GM12878 (cell line): ENCODE results near the gene TFB1M. TPM values are rescaled to one million over a fixed set of nuclear protein-coding genes. Genes with fewer than 3 reads are reported as not detected.

Experiments
- ATAC-seq: fragments of 200-7000 bp; cut with Tn5 transposase; 3 replicates; pipeline ENCODE4 v1.9.1; 2020; ENCODE audit warnings: mild to moderate bottlenecking, moderate library complexity
- BruUV-seq: library from RNA; stranded (reverse); fragments of 400-500 nt; replicated peaks from 2 replicates; lab custom pipeline; 2021; lab: Mats Ljungman, UMichigan
- CTCF ChIA-PET: fragments of 300-600 bp; sonication (Branson Sonifier 250); formaldehyde crosslinking; extraction: SDS; loops from one replicate; lab custom pipeline; 2021; ENCODE audit warnings: inconsistent platforms; lab: Yijun Ruan, JAX
- POLR2A ChIA-PET: fragments of 350-600 bp; formaldehyde crosslinking; extraction: SDS; loops from one replicate; lab custom pipeline; 2021; ENCODE audit warnings: inconsistent platforms; lab: Charles Lee
- RAD21 ChIA-PET: fragments of 300-600 bp; sonication (Branson Sonifier 250); formaldehyde crosslinking; loops from one replicate; lab custom pipeline; 2023; ENCODE audit warnings: antibody characterized with exemption; ENCODE audit not compliant: unreplicated experiment; lab: Charles Lee
- SMC1A ChIA-PET: fragments of 300-600 bp; sonication (Branson Sonifier 250); formaldehyde crosslinking; loops from one replicate; lab custom pipeline; 2023; ENCODE audit not compliant: unreplicated experiment, uncharacterized antibody; lab: Charles Lee
- DNase-seq: peaks from one replicate; pipeline ENCODE4 v3.0.0-alpha.2; 2011; ENCODE audit warnings: low read depth, low spot score
- FAIRE-seq: peaks from 3 replicates; lab custom pipeline; 2011; peaks lifted over from hg19 to GRCh38; lab: Jason Lieb, UNC
- H2AFZ ChIP-seq: 2 replicates; pipeline ENCODE4 v1.6.0; 2011; ENCODE audit warnings: low read depth, low read length, control low read depth; ENCODE audit not compliant: control insufficient read depth
- H3K27ac ChIP-seq: 2 replicates; pipeline ENCODE4 v1.5.1; 2011; ENCODE audit warnings: control low read depth; ENCODE audit not compliant: control insufficient read depth, insufficient read depth
- H3K27me3 ChIP-seq, 2 experiments: replicated peaks in 1 of 2; 2 replicates each; pipeline versions ENCODE4 v1.6.0 to v1.6.1; 2011; ENCODE audit warnings: low read length in 1 of 2; ENCODE audit not compliant: control insufficient read depth in 2 of 2, insufficient read depth in 2 of 2
- H3K36me3 ChIP-seq, 2 experiments: 2 replicates each; pipeline ENCODE4 v1.5.1; 2011; ENCODE audit warnings: low read length in 1 of 2; ENCODE audit not compliant: control insufficient read depth in 2 of 2, insufficient read depth in 2 of 2
- H3K4me1 ChIP-seq: 2 replicates; pipeline ENCODE4 v1.6.1; 2011; ENCODE audit warnings: mild to moderate bottlenecking, low read length, moderate library complexity, mixed read lengths; ENCODE audit not compliant: control insufficient read depth, insufficient read depth
- H3K4me2 ChIP-seq: 2 replicates; pipeline ENCODE4 v1.6.0; 2011; ENCODE audit warnings: control low read depth; ENCODE audit not compliant: control insufficient read depth, insufficient read depth
- H3K4me3 ChIP-seq: fragments of 200-600 bp; sonication (generic); 2 replicates; pipeline ENCODE4 v1.5.1; 2016
- H3K79me2 ChIP-seq: 2 replicates; pipeline ENCODE4 v1.6.0; 2011; ENCODE audit warnings: low read length; ENCODE audit not compliant: control insufficient read depth, insufficient read depth
- H3K9ac ChIP-seq: 2 replicates; pipeline ENCODE4 v1.8.0; 2011; ENCODE audit warnings: low read length, control low read depth, mixed read lengths; ENCODE audit not compliant: control insufficient read depth, insufficient read depth
- H3K9me3 ChIP-seq: replicated peaks from 3 replicates; pipeline ENCODE4 v1.5.1; 2011; ENCODE audit warnings: mild to moderate bottlenecking, low read length; ENCODE audit not compliant: control insufficient read depth, insufficient read depth
- H4K20me1 ChIP-seq: 2 replicates; pipeline ENCODE4 v1.6.0; 2011; ENCODE audit not compliant: control insufficient read depth, insufficient read depth
- BCL11A ChIP-seq: IDR thresholded peaks from 2 replicates; pipeline ENCODE4 v1.6.1; 2011; ENCODE audit warnings: low read depth, low read length
- CBX3 ChIP-seq: fragments of 200-600 bp; sonication (generic); IDR thresholded peaks from 2 replicates; pipeline ENCODE4 v1.6.1; 2016; ENCODE audit warnings: low read depth, borderline replicate concordance
- SUZ12 ChIP-seq: fragments of 200-600 bp; sonication (generic); IDR thresholded peaks from one replicate; pipeline ENCODE4 v1.6.1; 2018; ENCODE audit warnings: antibody characterized with exemption, mild to moderate bottlenecking; ENCODE audit not compliant: unreplicated experiment
- WGBS: methylation state at CpG from one replicate; pipeline ENCODE4 v1.1.6; 2016; ENCODE audit warnings: low lambda C conversion rate; ENCODE audit not compliant: insufficient replicate concordance, insufficient coverage; ENCODE audit errors: missing lambda C conversion rate; 5-methylcytosine and 5-hydroxymethylcytosine counted together
- in situ Hi-C: fragments of 300-500 bp; cut with MboI; formaldehyde crosslinking; loops from 9 replicates; pipeline ENCODE4 v1.14.3; 2018; ENCODE audit warnings: mixed read lengths
- intact Hi-C: fragments of 100-400 bp; cut with micrococcal nuclease; formaldehyde crosslinking; loops from one replicate; pipeline ENCODE4 v1.14.2; 2022; ENCODE audit not compliant: unreplicated experiment
- polyA plus RNA-seq, 11 experiments: library from polyadenylated mRNA; depleted of rRNA in 4 of 11; unstranded in 6 of 11; stranded (reverse) in 5 of 11; fragments of >200 nt; fragmentation: Nextera tagmentation in 4 of 11; fragmentation: Illumina TruSeq in 1 of 11; extraction: Ambion mirVana in 4 of 11; extraction: Trizol in 1 of 11; gene quantifications; 1 replicate in 1 of 11; 2 replicates in 10 of 11; pipeline versions ENCODE4 v1.2.1 to v1.2.3, GENCODE V29; 2011 to 2016; ENCODE audit warnings: inconsistent platforms in 2 of 11, missing spikeins in 2 of 11, low read depth in 1 of 11
- total RNA-seq, 4 experiments: library from RNA; depleted of rRNA in 3 of 4; stranded (reverse); fragments of >200 nt in 3 of 4; fragmentation: Illumina TruSeq in 1 of 4; extraction: Trizol in 1 of 4; gene quantifications; 2 replicates each; pipeline versions ENCODE4 v1.2.1 to v1.2.3, GENCODE V29; 2013 to 2021
- TF ChIP-seq, protein P1 (sequence below): IDR thresholded peaks from 2 replicates; pipeline ENCODE4 v1.6.1; 2011; ENCODE audit warnings: mild to moderate bottlenecking, low read depth, low read length, moderate library complexity; ENCODE audit not compliant: insufficient replicate concordance

TFB1M gene
- total and polyA plus RNA-seq, 10 of the 15 experiments (the other 5 are each of a cell fraction or from before 2014, with no cell fraction given) = 29.9 to 117 (median 41.3) TPM

DNA sequence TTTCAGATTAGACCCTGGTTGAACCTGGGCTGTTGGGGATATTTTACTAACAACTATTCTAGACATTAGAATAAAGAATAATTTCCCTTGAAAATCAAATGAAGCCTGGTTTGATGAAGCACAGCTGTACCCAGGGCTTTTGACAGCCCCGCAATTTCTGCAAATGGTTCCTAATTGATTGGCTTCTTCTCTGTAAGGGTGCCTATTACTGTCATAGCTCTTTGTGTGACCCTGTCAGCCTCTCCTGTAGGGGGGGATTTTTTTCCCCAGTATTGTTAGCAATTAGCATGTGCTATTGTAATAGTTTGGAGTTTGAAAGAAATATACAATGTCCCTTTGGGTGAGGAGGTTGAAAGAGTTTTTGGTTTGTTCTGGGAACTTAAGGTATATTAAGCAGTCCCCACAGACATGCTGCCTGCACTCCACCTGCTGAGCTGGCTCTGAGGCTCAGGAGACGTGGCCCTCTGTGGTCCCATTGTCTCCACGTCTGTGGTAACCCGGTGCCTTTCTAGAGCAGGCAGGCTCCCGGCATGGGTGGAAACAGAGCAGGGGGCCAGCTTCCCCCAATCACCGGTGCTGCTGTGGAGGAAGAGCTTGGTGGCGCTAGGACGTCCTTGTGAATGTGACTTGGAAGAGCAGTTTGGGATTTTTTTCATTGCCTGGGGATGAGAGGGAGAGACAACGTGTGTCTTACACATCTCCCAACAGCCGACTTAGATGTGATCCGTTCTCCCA is 97.8 kb downstream of the TFB1M start:
- in situ Hi-C loops = no loop called here
- POLR2A ChIA-PET = no interaction called here
- Histone ChIP-seq H4K20me1 (no peaks in the 10 kb centered on the region; the same call in 1 of the 2 replicates), H3K4me3 (no peak overlapping the region), H3K27ac (no peak overlapping the region), H3K4me2 (no peak overlapping the region), H2AFZ (no peak overlapping the region), H3K79me2 (no peaks in the 10 kb centered on the region), H3K4me1 (no peaks in the 10 kb centered on the region), H3K27me3 (no peaks in the 10 kb centered on the region), H3K36me3 (peaks cover 0 to 4% of the 10 kb centered on the region in 2 experiments; a peak in 3 of 4 replicates), H3K9me3 (no peaks in the 10 kb centered on the region), H3K9ac (no peak overlapping the region)
- FAIRE-seq (no peak), DNase-seq (no peak), ATAC-seq (no peak; the same call in 2 of the 3 replicates)
- SMC1A ChIA-PET = interaction anchor here (1.0 to 1.2 kb wide), 3 partner anchors 25 to 38 kb away, joined by 3 read pairs; no protein-coding TSS in a partner anchor
- 95% methylated on average over 11 of the region's 11 CpGs for WGBS
- BruUV-seq = no TSS peak
- intact Hi-C loops = no loop called here
- RAD21 ChIA-PET = no interaction called here
- TF ChIP-seq SUZ12 (no peak), BCL11A (no peak)
- TF ChIP-seq, protein P1, sequence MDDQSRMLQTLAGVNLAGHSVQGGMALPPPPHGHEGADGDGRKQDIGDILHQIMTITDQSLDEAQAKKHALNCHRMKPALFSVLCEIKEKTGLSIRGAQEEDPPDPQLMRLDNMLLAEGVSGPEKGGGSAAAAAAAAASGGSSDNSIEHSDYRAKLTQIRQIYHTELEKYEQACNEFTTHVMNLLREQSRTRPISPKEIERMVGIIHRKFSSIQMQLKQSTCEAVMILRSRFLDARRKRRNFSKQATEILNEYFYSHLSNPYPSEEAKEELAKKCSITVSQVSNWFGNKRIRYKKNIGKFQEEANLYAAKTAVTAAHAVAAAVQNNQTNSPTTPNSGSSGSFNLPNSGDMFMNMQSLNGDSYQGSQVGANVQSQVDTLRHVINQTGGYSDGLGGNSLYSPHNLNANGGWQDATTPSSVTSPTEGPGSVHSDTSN = no peak
- CTCF ChIA-PET = interaction anchor here (1.5 kb wide), 1 partner anchor 39 kb away, joined by 5 read pairs; no protein-coding TSS in a partner anchor

DNA sequence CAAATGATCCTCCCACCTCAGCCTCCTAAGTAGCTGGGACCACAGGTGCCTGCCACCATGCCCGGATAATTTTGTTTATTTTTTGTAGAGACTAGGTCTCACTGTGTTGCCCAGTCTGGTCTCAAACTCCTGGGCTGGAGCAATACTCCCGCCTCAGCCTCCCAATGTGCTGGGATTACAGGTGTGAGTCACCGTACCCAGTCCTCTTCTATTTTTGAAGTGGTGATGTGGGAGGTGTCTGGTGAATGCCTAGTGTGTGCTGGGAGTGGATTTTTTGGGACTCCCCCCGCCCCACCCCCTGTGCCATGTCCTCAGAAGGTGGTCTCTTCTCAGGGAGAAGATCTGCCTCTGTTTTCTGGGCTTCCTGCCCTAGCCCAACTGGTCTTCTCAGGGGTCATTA is 98.4 kb downstream of the TFB1M start:
- in situ Hi-C loops = no loop called here
- ATAC-seq (no peak), DNase-seq (no peak), FAIRE-seq (no peak)
- no peak for TF ChIP-seq CBX3
- RAD21 ChIA-PET = no interaction called here
- no peaks in the 10 kb centered on the region for H3K27me3 ChIP-seq
- H2AFZ ChIP-seq = no peak overlapping the region
- H3K4me3 ChIP-seq = no peak overlapping the region
- no peaks in the 10 kb centered on the region for H3K9me3 ChIP-seq
- WGBS = 79% methylated on average over 4 of the region's 4 CpGs
- no TSS peak for BruUV-seq
- H3K4me2 ChIP-seq = no peak overlapping the region
- SMC1A ChIA-PET = interaction anchor here (1.0 to 1.2 kb wide), 2 partner anchors 26 to 29 kb away, joined by 3 read pairs; no protein-coding TSS in a partner anchor
- no peak overlapping the region for H3K9ac ChIP-seq
- H3K36me3 ChIP-seq = peaks cover 0 to 4% of the 10 kb centered on the region in 2 experiments; a peak in 3 of 4 replicates
- no peaks in the 10 kb centered on the region for H3K4me1 ChIP-seq
- POLR2A ChIA-PET = no interaction called here
- no peak overlapping the region for H3K27ac ChIP-seq
- CTCF ChIA-PET = interaction anchor here (1.5 kb wide), 1 partner anchor 38 kb away, joined by 5 read pairs; no protein-coding TSS in a partner anchor
- no peaks in the 10 kb centered on the region for H3K79me2 ChIP-seq
- intact Hi-C loops = no loop called here
- no peaks in the 10 kb centered on the region; the same call in 1 of the 2 replicates for H4K20me1 ChIP-seq
